VCaP (cell line): ENCODE results near the gene DPEP3.

Source experiments
- H3K27ac ChIP-seq: fragments of 450-650 bp; 2 replicates; pipeline ENCODE4 v1.5.1; 2017
- CTCF ChIP-seq: fragments of 450-650 bp; conservative IDR thresholded peaks from 2 replicates; pipeline ENCODE4 v1.5.1; 2017; ENCODE audit warnings: mild to moderate bottlenecking, moderate library complexity

The DPEP3 gene

DNA sequence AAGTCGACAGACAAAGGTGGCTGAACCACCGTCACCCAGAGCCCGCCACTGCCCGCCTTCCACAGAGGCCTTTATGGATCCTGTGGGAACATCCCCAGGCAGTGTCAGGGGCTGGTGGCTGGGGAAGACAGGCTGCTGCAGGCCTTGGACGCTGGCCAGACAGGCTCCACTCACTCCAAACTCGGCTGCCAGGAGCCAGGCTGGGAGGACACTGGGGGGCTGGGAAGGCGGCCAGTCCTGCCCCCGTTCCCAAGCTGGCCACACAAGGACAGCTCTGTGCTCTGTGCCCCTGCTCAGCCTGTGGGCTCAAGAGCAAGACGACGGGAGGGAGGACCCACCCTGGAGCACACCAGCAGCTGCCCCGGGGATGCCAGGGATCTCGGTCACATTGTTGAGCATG lies 28.8 kb downstream of the DPEP3 start:
- no peak for TF ChIP-seq CTCF
- H3K27ac ChIP-seq, result no peak overlapping the region

DNA sequence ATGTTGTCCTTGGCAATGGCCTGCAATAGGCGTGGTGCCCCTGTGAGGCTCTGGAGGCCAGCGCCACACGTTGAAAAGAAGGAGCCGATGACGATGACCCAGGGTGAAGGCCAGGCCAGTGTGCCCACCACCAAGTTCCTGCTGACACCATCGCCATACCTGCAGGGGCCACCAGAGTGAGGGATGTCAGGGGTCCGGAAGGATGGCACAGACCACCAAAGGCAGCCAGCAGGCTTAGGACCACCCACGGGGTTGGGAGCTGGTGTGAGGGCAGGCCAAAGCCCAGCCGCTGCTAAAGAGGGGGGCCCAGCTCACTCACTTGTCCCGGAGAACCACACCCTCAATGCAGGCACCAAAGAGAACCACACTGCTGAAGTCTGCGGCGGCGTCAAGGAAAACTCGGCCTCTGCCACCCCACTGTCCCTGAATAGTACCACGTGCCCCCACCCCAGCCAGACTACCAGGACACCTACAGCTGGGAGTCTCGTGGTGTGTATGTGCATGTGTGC lies 29.9 kb downstream of the DPEP3 start:
- no peak for TF ChIP-seq CTCF
- H3K27ac ChIP-seq, result no peak overlapping the region

- H3K27ac ChIP-seq, result no peak overlapping the region
- no peak for TF ChIP-seq CTCF
Observed at GRCh38 chr16:67949645-67950044, 30.7 kb downstream of the DPEP3 start.

- no peak overlapping the region for H3K27ac ChIP-seq
- TF ChIP-seq CTCF, result no peak
Observed at GRCh38 chr16:67948015-67948414, 32.3 kb downstream of the DPEP3 start.

- H3K27ac ChIP-seq, result no peak overlapping the region
- TF ChIP-seq CTCF, result no peak
Observed at GRCh38 chr16:67946966-67947558, 33.2 kb downstream of the DPEP3 start.

DNA sequence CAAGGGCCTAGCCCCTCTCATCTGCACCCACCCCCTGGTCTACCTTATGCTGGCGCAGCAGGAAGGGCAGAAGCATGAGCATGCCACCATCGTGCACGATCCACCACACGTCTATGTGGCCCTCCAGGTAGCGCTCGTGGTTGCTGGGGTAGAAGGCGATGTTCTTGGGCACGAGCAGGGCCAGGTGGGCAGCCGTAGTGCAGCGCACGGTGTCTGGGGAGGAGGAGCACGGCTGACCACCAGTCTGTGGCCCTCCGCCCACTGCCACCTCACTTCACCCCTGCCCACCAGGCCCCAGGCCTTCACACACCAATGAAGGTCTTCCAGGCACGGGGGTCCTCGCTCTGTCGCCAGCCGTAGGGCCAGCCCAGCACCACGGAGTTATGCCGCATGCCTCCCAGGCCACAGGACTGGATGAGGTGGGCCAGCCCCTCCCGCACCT lies 34.1 kb downstream of the DPEP3 start:
- H3K27ac ChIP-seq, result no peak overlapping the region
- TF ChIP-seq CTCF, result no peak

- H3K27ac ChIP-seq, result no peak overlapping the region
- TF ChIP-seq CTCF, result no peak
Observed at GRCh38 chr16:67945392-67945933, 34.8 kb downstream of the DPEP3 start.
